ENCODE data around the gene RRAS2.
"Not testable (repeated sequence)": the region's sequence is repeated elsewhere in the genome, so short reads cannot be mapped to it uniquely, and the experiment has no call there.

The RRAS2 gene

GRCh38 chr11:14308114-14308896, 50.7 kb downstream of the RRAS2 start:
- DNase-seq = no peak

- no peak for DNase-seq
These were observed 52.5 kb downstream of the RRAS2 start for GRCh38 chr11:14306481-14306880.

GRCh38 chr11:14305649-14306048, 53.3 kb downstream of the RRAS2 start:
- no peak for DNase-seq

GRCh38 chr11:14304601-14305000, 54.4 kb downstream of the RRAS2 start:
- no peak for DNase-seq

GRCh38 chr11:14300661-14301304, 58.2 kb downstream of the RRAS2 start:
- DNase-seq = peak in 49 of 56 donors; percentile 1 to 75 (median 22)

- no peak for DNase-seq
These were observed 59.1 kb downstream of the RRAS2 start for GRCh38 chr11:14299921-14300320.

GRCh38 chr11:14290422-14290821, 68.6 kb downstream of the RRAS2 start:
- no peak for DNase-seq

- no peak for DNase-seq
These were observed 70.6 kb downstream of the RRAS2 start for GRCh38 chr11:14288189-14288935.

- not testable (repeated sequence) for DNase-seq
These were observed 80.1 kb downstream of the RRAS2 start for GRCh38 chr11:14278869-14279268.

GRCh38 chr11:14275076-14275475, 83.9 kb downstream of the RRAS2 start:
- no peak for DNase-seq

GRCh38 chr11:14273895-14274294, 85.1 kb downstream of the RRAS2 start:
- DNase-seq = no peak

- peak in 4 of 56 donors; percentile 13 to 27 (median 16) for DNase-seq
These were observed 88.1 kb downstream of the RRAS2 start for GRCh38 chr11:14270690-14271542.

GRCh38 chr11:14269692-14270573, 89.0 kb downstream of the RRAS2 start:
- no peak for DNase-seq

GRCh38 chr11:14267861-14268635, 90.9 kb downstream of the RRAS2 start:
- no peak for DNase-seq

GRCh38 chr11:14266622-14267021, 92.4 kb downstream of the RRAS2 start:
- no peak for DNase-seq

- DNase-seq = no peak
These were observed 94.0 kb downstream of the RRAS2 start for GRCh38 chr11:14264966-14265365.

- DNase-seq = no peak
These were observed 96.6 kb downstream of the RRAS2 start for GRCh38 chr11:14262271-14262846.

GRCh38 chr11:14261066-14261465, 97.9 kb downstream of the RRAS2 start:
- no peak for DNase-seq

GRCh38 chr11:14259878-14260277, 99.1 kb downstream of the RRAS2 start:
- DNase-seq = no peak
